ENCODE data around the gene S100A13.
A peak's percentile ranks its signal among the peaks of the same experiment; 100 is the strongest.
"Not testable (repeated sequence)": the region's sequence is repeated elsewhere in the genome, so short reads cannot be mapped to it uniquely, and the experiment has no call there.

The S100A13 gene

DNA sequence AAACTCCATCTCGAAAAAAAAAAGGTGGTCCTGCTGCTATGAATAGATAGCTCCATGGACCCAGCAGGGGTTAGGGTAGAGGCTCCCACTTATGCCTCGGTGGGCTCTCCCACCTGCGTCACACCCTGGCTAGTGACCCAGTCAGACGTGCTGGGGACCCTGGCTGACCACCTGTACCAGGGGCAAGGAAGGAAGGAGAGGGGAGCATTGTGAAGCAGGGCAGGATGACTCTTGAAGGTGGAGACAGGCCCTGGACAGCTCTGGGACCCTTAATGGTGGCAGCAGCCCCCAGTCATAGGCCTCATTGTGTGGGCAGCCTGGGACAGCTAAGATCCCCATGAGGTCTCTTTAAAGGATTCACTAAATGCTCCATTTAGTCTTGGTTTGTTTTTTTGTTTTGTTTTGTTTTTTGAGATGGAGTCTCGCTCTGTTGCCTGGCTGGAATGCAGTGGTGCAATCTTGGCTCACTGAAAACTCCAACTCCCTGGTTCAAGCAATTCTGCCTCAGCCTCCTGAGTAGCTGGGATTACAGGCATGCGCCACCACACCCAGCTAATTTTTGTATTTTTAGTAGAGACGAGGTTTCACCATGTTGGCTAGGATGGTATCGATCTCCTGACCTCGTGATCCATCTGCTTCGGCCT is 20.8 kb upstream of the S100A13 start:
- no peak for DNase-seq (ENCODE audit: low spot score)

GRCh38 chr1:153647346-153647714 is 20.0 kb upstream of the S100A13 start:
- no peak for DNase-seq (ENCODE audit: low spot score)

DNA sequence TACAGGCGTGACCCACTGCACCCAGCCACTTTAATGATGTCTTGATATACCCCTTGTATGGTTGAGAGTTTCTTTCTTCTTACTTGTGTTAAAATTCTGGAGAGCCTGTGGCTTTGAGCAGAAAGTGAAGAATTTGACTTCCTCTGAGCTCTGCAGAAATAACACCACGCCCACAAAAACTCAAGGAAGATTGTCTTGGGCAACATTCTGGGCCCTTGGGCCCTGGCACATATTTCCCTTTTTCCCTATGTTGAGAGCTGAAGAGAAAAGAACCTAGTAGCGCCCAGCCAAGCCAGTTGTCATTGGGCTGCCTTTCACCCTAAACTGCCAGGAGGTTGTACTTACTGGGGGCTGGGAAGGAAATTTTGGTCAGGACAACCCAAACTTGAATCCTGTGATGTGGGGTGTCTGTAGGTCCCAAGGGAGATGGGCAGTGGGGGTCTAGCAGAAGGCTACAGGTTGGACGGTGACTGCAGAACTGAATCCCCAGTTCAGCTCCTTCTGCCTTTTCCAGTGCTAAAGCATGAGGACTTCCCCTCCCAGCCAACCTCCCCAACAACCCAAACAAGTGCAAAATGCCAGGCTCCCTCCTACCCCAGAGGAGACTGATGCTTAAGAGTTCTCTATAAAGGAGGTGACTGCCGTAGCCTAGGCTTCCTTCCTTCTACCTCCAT is 19.5 kb upstream of the S100A13 start:
- DNase-seq (ENCODE audit: low spot score): no peak

DNA sequence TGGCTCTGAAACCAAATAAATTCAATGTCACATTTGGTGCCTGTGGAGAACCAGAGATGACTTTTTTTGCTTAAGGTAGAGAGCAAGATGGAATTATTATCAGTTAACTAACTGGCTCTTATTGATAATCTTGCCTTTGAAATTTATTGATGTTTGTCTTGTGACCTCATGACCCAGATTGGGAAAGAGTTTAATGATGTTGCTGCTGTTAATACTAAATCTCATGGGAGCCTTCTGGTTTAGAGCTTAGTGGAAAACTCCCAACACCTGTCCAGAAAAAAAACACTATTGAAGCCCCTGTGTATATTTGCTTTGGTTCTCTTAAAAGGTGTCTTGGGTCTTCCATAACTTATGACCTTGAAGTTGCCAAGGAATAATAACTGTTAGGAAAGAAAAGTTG is 16.5 kb upstream of the S100A13 start:
- no peak for DNase-seq (ENCODE audit: low spot score)

GRCh38 chr1:153643100-153643499 is 15.8 kb upstream of the S100A13 start:
- no peak for DNase-seq (ENCODE audit: low spot score)

GRCh38 chr1:153642161-153642560 is 14.9 kb upstream of the S100A13 start:
- DNase-seq (ENCODE audit: low spot score): no peak

DNA sequence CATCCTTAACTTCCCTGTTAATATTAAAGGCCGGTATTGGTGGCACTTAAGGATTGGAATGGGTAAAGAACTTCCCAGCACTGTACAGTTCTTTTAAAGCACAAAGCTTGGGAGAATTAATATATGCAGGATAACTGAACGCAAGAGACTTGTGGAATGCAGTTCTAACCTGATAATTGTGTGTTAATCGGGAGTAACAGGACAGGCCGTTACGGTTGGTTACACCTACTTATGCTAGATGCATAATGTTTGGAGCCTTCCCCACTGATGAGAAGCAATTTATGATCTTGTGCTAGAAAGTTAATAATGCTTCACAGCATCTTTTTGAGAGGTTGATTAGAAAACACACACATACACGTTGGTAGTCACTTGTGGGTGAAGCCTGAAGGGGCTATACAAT is 13.6 kb upstream of the S100A13 start:
- no peak for DNase-seq (ENCODE audit: low spot score)

- not testable (repeated sequence) for DNase-seq (ENCODE audit: low spot score)
Observed at GRCh38 chr1:153640213-153640612, 12.9 kb upstream of the S100A13 start.

DNA sequence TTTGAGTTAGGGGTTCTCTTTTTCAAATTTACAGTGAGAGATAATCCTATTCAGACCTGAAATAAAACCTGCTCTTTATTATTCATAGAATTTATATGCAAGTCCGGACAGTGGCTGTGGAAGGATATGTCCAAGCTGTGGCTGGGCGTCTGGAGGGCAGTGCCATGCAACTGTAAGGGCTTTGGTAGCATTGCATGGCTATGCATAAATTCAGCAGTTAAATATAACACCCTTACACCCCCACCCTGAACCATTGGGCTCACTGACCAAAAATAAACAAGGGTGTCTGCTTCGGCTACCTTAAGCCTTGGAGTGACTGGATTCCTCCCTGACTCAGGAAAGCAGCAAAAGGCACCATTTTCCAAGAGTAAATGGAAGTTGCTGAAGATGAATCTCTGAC is 12.0 kb upstream of the S100A13 start:
- DNase-seq (ENCODE audit: low spot score): no peak

- DNase-seq (ENCODE audit: low spot score): no peak
Observed at GRCh38 chr1:153638261-153638660, 11.0 kb upstream of the S100A13 start.

- DNase-seq (ENCODE audit: low spot score): no peak
Observed at GRCh38 chr1:153636312-153636711, 9.0 kb upstream of the S100A13 start.

- DNase-seq (ENCODE audit: low spot score): no peak
Observed at GRCh38 chr1:153635872-153636271, 8.6 kb upstream of the S100A13 start.

GRCh38 chr1:153633754-153634665 is 6.7 kb upstream of the S100A13 start, which contains the start of gene CHTOP:
CHTOP (plus strand) TSS chr1:153634066; CDS start chr1:153636589, 2,523 bp downstream.
- DNase-seq (ENCODE audit: low spot score): peak; percentile 96

DNA sequence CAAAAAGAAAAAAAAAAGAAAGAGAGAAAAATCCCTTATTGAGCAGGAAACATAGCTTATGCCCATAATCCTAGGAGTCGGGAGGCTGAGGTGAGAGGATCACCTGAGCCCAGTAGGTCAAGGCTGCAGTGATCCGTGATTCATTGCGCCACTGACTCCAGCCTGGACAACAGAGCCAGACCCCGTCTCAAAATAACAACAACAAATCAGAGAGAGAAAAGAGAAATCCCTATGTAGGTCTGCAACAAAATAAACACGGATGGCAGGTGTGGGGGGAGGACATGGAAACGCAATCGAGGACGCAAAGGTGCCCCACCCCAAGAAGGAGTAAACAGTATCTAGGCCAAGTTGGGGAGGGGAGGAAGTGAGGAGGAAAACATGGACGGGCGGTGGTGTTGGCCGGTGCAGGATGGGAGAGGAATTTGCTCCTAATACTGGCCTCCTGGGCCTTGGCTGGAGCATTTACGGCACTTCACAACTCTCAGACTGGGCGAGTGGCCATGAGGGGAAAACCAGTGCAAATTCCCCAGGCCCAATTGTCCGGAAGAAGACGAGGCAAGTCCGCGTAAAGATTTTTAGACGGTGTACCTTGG is 6.0 kb upstream of the S100A13 start:
- DNase-seq (ENCODE audit: low spot score): peak; percentile 39

DNA sequence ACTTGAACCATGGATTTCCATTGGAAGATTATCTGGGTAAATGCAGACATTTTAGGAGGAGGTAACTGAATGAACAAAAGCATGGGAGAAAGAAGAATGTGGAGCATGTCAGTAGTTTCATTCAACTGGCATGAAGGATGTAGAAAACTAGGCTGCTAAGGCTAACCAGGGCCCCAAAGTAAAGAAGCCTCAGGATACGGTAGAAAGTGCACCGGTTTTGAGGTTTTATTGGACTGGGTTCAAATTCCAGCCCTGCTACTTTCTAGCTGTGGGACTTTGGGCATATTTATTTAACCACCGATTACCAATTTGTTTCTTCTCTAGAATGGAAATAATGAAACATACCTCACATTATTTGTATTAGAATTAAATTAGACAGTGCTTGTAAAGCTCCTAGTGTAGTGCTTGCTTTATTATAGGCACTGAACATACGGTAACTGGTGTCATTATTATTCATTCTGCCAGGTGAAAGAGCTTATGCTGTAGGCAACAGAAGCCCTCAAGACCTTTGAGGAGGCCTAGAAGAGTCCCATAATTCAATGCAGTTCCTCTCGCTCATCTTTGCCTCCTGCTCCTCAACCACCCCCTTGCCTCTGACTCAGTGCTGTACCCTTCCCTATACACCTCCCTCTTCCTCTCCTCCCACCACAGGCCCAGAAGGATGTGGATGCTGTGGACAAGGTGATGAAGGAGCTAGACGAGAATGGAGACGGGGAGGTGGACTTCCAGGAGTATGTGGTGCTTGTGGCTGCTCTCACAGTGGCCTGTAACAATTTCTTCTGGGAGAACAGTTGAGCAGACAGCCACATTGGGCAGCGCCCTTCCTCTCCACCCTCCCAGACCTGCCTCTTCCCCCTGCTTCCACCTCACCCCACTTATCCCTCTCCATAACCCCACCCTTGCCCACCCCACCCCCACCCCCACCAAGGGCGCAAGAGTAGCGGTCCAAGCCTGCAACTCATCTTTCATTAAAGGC is 4.0 kb upstream of the S100A13 start:
- DNase-seq (ENCODE audit: low spot score): no peak

GRCh38 chr1:153630384-153630783 is 3.1 kb upstream of the S100A13 start:
- DNase-seq (ENCODE audit: low spot score): no peak

DNA sequence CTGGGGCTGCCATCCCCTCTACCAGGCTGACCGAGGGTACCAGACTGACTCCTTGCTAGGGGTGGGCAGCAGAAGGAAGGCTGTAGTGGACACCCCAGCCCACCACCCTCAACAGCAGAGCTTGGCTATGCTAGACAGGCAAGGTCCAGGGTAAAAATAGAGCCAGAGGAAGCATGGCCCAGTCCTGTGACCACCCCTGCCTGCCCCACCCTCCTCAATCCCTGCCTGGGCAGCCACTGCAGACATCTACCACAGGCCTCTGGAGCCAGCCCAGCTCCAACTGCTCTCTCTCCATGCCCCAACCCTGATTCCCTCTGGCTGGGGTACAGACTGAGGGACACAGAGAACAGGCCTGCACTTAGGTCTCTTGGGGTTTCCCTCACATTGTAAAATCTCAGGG is 2.7 kb upstream of the S100A13 start:
- DNase-seq (ENCODE audit: low spot score): no peak

DNA sequence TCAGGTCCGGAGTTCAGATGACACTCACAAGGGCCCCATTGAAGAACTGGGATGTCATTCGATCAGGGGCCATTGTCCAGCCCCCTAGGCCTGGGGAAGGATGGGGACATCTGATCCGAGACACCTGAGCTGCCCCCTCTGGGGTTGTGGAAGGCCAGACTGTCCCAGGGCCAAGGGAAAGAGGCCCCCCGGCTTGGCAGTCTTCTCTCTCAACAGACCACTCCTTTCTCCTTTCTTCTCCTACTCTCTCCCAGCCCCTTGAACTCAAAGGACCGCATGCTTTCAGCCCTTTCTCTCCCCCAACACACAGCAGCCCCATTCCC is 2.0 kb upstream of the S100A13 start:
- no peak for DNase-seq (ENCODE audit: low spot score)

GRCh38 chr1:153628638-153629342 is 1.5 kb upstream of the S100A13 start:
- DNase-seq (ENCODE audit: low spot score): no peak

- DNase-seq (ENCODE audit: low spot score): no peak
Observed at GRCh38 chr1:153627715-153628626, 666 bp upstream of the S100A13 start, which contains the start of gene S100A1. S100A1 (plus strand) TSS chr1:153628434; CDS start chr1:153630522, 2,088 bp downstream.
